HepG2 (cell line): Measurements from ENCODE around the gene PAEP. TPM values are rescaled to one million over a fixed set of nuclear protein-coding genes. Genes with fewer than 3 reads are reported as not detected.
A peak's percentile ranks its signal among the peaks of the same experiment; 100 is the strongest.

Source experiments
- ATAC-seq: fragments of 200-7000 bp; cut with Tn5 transposase; 3 replicates; pipeline ENCODE4 v1.9.1; 2020; ENCODE audit warnings: mild to moderate bottlenecking, moderate library complexity
- BruUV-seq: library from RNA; stranded (reverse); fragments of 400-500 nt; replicated peaks from 2 replicates; lab custom pipeline; 2021; lab: Mats Ljungman, UMichigan
- CTCF ChIA-PET: fragments of 300-600 bp; formaldehyde crosslinking; extraction: SDS; loops from one replicate; lab custom pipeline; 2021; ENCODE audit warnings: low total read pairs, inconsistent platforms, low intra/inter-chr PET ratio; lab: Yijun Ruan, JAX
- POLR2A ChIA-PET: fragments of 350-600 bp; sonication (Branson Sonifier 250); formaldehyde crosslinking; loops from one replicate; lab custom pipeline; 2020; ENCODE audit warnings: antibody characterized with exemption, inconsistent platforms; lab: Yijun Ruan, JAX
- DNase-seq: peaks from one replicate; pipeline ENCODE4 v3.0.0-alpha.2; 2015; ENCODE audit warnings: low spot score
- FAIRE-seq: peaks from 3 replicates; lab custom pipeline; 2011; peaks lifted over from hg19 to GRCh38; lab: Jason Lieb, UNC
- H2AFZ ChIP-seq: one replicate; pipeline ENCODE4 v1.6.1; 2011; ENCODE audit warnings: low read length, inconsistent platforms
- H3K27ac ChIP-seq: fragments of 300-600 bp; 3 replicates; pipeline ENCODE4 v1.8.0; 2011; ENCODE audit warnings: mixed run types, mild to moderate bottlenecking, mixed read lengths, low read length, inconsistent platforms; ENCODE audit not compliant: insufficient read depth; ENCODE audit errors: extremely low read length
- H3K27me3 ChIP-seq, 2 experiments: fragments of 200-600 bp in 1 of 2; 2 replicates in 1 of 2; 3 replicates in 1 of 2; pipeline versions ENCODE4 v1.6.0 to v1.8.0; 2011; ENCODE audit warnings: low read length in 2 of 2, mild to moderate bottlenecking in 2 of 2, moderate library complexity in 2 of 2, inconsistent platforms in 1 of 2; ENCODE audit not compliant: insufficient read depth in 2 of 2, control insufficient read depth in 1 of 2
- H3K36me3 ChIP-seq, 2 experiments: fragments of 200-600 bp in 1 of 2; replicated peaks in 1 of 2; 2 replicates in 1 of 2; 3 replicates in 1 of 2; pipeline versions ENCODE4 v1.5.1 to v1.8.0; 2011; ENCODE audit warnings: low read length in 2 of 2, inconsistent platforms in 1 of 2; ENCODE audit not compliant: insufficient read depth in 2 of 2, control insufficient read depth in 1 of 2
- H3K4me1 ChIP-seq: 2 replicates; pipeline ENCODE4 v1.5.1; 2012; ENCODE audit warnings: low read length, inconsistent platforms; ENCODE audit not compliant: insufficient read depth
- H3K4me2 ChIP-seq: 2 replicates; pipeline ENCODE4 v1.6.0; 2011; ENCODE audit warnings: low read depth, low read length, inconsistent platforms
- H3K4me3 ChIP-seq, 3 experiments: fragments of 200-600 bp in 1 of 3; sonication (generic), shearing (Covaris generic) in 1 of 3; replicated peaks in 1 of 3; 2 replicates each; pipeline ENCODE4 v1.5.1; 2011 to 2016; ENCODE audit warnings: low read length in 3 of 3, inconsistent platforms in 2 of 3, low read depth in 2 of 3, mild to moderate bottlenecking in 2 of 3, control low read depth in 1 of 3, mixed read lengths in 1 of 3; ENCODE audit not compliant: insufficient read depth in 1 of 3
- H3K79me2 ChIP-seq: one replicate; pipeline ENCODE4 v1.6.1; 2011; ENCODE audit warnings: low read length, inconsistent platforms; ENCODE audit not compliant: insufficient read depth
- H3K9ac ChIP-seq: 2 replicates; pipeline ENCODE4 v1.6.0; 2011; ENCODE audit warnings: mild to moderate bottlenecking, low read depth, low read length, inconsistent platforms; ENCODE audit not compliant: insufficient read depth
- H3K9me3 ChIP-seq: 2 replicates; pipeline ENCODE4 v1.5.1; 2012; ENCODE audit warnings: mild to moderate bottlenecking, low read length
- H4K20me1 ChIP-seq: 2 replicates; pipeline ENCODE4 v1.6.0; 2011; ENCODE audit warnings: inconsistent platforms, mild to moderate bottlenecking, low read length, moderate library complexity; ENCODE audit not compliant: insufficient read depth
- CREB1 ChIP-seq, 2 experiments: fragments of 450-650 bp in 1 of 2; IDR thresholded peaks; 2 replicates each; pipeline ENCODE4 v1.6.1; 2016 to 2017; ENCODE audit warnings: control low read depth in 1 of 2, mild to moderate bottlenecking in 1 of 2, missing compliant biosample characterization in 1 of 2, missing genetic modification characterization in 1 of 2
- ETV5 ChIP-seq: IDR thresholded peaks from 2 replicates; pipeline ENCODE4 v1.6.1; 2018; ENCODE audit warnings: missing biosample characterization, missing genetic modification reagents, inconsistent platforms, borderline replicate concordance
- HNF4G ChIP-seq, 2 experiments: sonication (generic) in 1 of 2; formaldehyde crosslinking in 1 of 2; IDR thresholded peaks; 2 replicates each; pipeline versions ENCODE4 v1.4.0 to v1.6.1; 2011 to 2020; ENCODE audit warnings: borderline replicate concordance in 2 of 2, low read depth in 2 of 2, mild to moderate bottlenecking in 2 of 2, low read length in 1 of 2, missing genetic modification reagents in 1 of 2, moderate library complexity in 1 of 2
- KDM5B ChIP-seq: sonication (generic); formaldehyde crosslinking; IDR thresholded peaks from 2 replicates; pipeline ENCODE4 v1.4.0; 2020; ENCODE audit warnings: missing genetic modification reagents, mild to moderate bottlenecking, borderline replicate concordance
- MNT ChIP-seq: fragments of 450-650 bp; IDR thresholded peaks from 2 replicates; pipeline ENCODE4 v1.6.1; 2016
- MYC ChIP-seq: sonication (generic); formaldehyde crosslinking; IDR thresholded peaks from 2 replicates; pipeline ENCODE4 v1.9.0; 2021; ENCODE audit warnings: missing genetic modification reagents, borderline replicate concordance
- NFATC3 ChIP-seq: sonication (generic); formaldehyde crosslinking; IDR thresholded peaks from 2 replicates; pipeline ENCODE4 v1.5.1; 2020; ENCODE audit warnings: mild to moderate bottlenecking, missing genetic modification reagents
- PPARG ChIP-seq: conservative IDR thresholded peaks from 2 replicates; pipeline ENCODE4 v1.6.1; 2016; ENCODE audit warnings: missing biosample characterization, missing genetic modification reagents
- SALL1 ChIP-seq: sonication (generic); formaldehyde crosslinking; IDR thresholded peaks from 2 replicates; pipeline ENCODE4 v1.8.0; 2022; ENCODE audit warnings: mild to moderate bottlenecking, missing genetic modification reagents
- ZBTB34 ChIP-seq: sonication (generic); formaldehyde crosslinking; IDR thresholded peaks from 2 replicates; pipeline ENCODE4 v1.8.0; 2022; ENCODE audit warnings: mild to moderate bottlenecking, missing genetic modification reagents
- ZBTB38 ChIP-seq: sonication (generic); formaldehyde crosslinking; IDR thresholded peaks from 2 replicates; pipeline ENCODE4 v1.5.1; 2020; ENCODE audit warnings: mild to moderate bottlenecking, missing genetic modification reagents
- ZBTB46 ChIP-seq: sonication (generic); formaldehyde crosslinking; IDR thresholded peaks from 2 replicates; pipeline ENCODE4 v1.4.0; 2020; ENCODE audit warnings: mild to moderate bottlenecking, missing genetic modification reagents, borderline replicate concordance
- ZBTB7B ChIP-seq: sonication (generic); formaldehyde crosslinking; IDR thresholded peaks from 2 replicates; pipeline ENCODE4 v1.4.0; 2020; ENCODE audit warnings: missing genetic modification reagents
- ZNF124 ChIP-seq: sonication (generic); formaldehyde crosslinking; IDR thresholded peaks from 2 replicates; pipeline ENCODE4 v1.4.0; 2020; ENCODE audit warnings: missing genetic modification reagents
- ZNF256 ChIP-seq: sonication (generic); formaldehyde crosslinking; conservative IDR thresholded peaks from 2 replicates; pipeline ENCODE4 v1.4.0; 2020; ENCODE audit warnings: missing genetic modification reagents
- ZNF501 ChIP-seq: sonication (generic); formaldehyde crosslinking; IDR thresholded peaks from 2 replicates; pipeline ENCODE4 v1.5.1; 2020; ENCODE audit warnings: mild to moderate bottlenecking, moderate library complexity, missing genetic modification reagents
- ZNF878 ChIP-seq: sonication (generic); formaldehyde crosslinking; IDR thresholded peaks from 2 replicates; pipeline ENCODE4 v1.8.1; 2023; ENCODE audit warnings: mild to moderate bottlenecking, missing genetic modification reagents, moderate library complexity
- WGBS: methylation state at CpG from one replicate; pipeline ENCODE4 v1.1.6; 2017; ENCODE audit warnings: low lambda C conversion rate; 5-methylcytosine and 5-hydroxymethylcytosine counted together
- in situ Hi-C: cut with HindIII; loops from 2 replicates; pipeline ENCODE4 v1.10.0; 2017; ENCODE audit warnings: low pct_unique_long_range_greater_than_20kb; ENCODE audit not compliant: extremely low pct_ligation_motif_present
- intact Hi-C: fragments of 100-400 bp; cut with micrococcal nuclease; formaldehyde crosslinking; loops from one replicate; pipeline ENCODE4 v1.10.0; 2022; ENCODE audit not compliant: unreplicated experiment
- polyA plus RNA-seq, 8 experiments: library from polyadenylated mRNA; depleted of rRNA in 3 of 8; stranded (reverse) in 7 of 8; unstranded in 1 of 8; fragments of >200 nt; fragmentation: Illumina TruSeq in 4 of 8; extraction: Trizol in 4 of 8; gene quantifications; 2 replicates each; pipeline versions ENCODE4 v1.2.1 to v1.2.3, GENCODE V29; 2011 to 2016; ENCODE audit warnings: low read depth in 4 of 8, missing spikeins in 1 of 8, mixed read lengths in 1 of 8; ENCODE audit not compliant: insufficient read depth in 1 of 8
- total RNA-seq, 5 experiments: library from RNA; depleted of rRNA; stranded (reverse); fragments of >200 nt; fragmentation: Illumina TruSeq; extraction: Trizol; gene quantifications; 2 replicates each; pipeline ENCODE4 v1.2.3, GENCODE V29; 2016; ENCODE audit warnings: low read depth in 1 of 5

The PAEP gene
- total and polyA plus RNA-seq, 2 of the 13 experiments (the other 11 are each of a cell fraction or from before 2014, with no cell fraction given), result 0.75 to 10.8 TPM

GRCh38 chr9:135519179-135519971 lies 42.2 kb upstream of the PAEP start (continued):
- TF ChIP-seq MNT, result peak; percentile 83
- TF ChIP-seq, all 625 proteins: peak for 2

- DNase-seq (no peak), FAIRE-seq (no peak), ATAC-seq (no peak)
- no TSS peak for BruUV-seq
- ChIA-PET CTCF (no interaction called here), POLR2A (no interaction called here)
- Histone ChIP-seq H3K27ac (no peak within 1 kb of the TSS), H3K9ac (no peak within 1 kb of the TSS), H3K4me2 (no peak within 1 kb of the TSS), H3K4me3 (no peak within 1 kb of the TSS), H3K4me1 (peaks cover 9% of the 10 kb centered on the region), H2AFZ (no peak within 1 kb of the TSS), H4K20me1 (no peaks in the 10 kb centered on the region), H3K79me2 (no peaks in the 10 kb centered on the region), H3K36me3 (no peaks in the 10 kb centered on the region), H3K9me3 (no peaks in the 10 kb centered on the region), H3K27me3 (peaks cover 8 to 57% of the 10 kb centered on the region in 2 experiments)
- no peak for TF ChIP-seq ZNF124 (CRISPR knock-in tag)
- no peak for TF ChIP-seq ETV5 (CRISPR knock-in tag)
- TF ChIP-seq HNF4G (IDR thresholded peaks at IDR 0.05; ENCODE audit: borderline replicate concordance, low read depth, low read length), result no peak
- TF ChIP-seq HNF4G (CRISPR knock-in tag; IDR thresholded peaks at IDR 0.05; ENCODE audit: borderline replicate concordance, low read depth), result no peak
- TF ChIP-seq CREB1 (IDR thresholded peaks at IDR 0.05), result no peak
- TF ChIP-seq CREB1 (CRISPR knock-in tag; IDR thresholded peaks at IDR 0.05), result no peak
- no peak for TF ChIP-seq ZBTB46
- no peak for TF ChIP-seq NFATC3 (CRISPR knock-in tag)
- TF ChIP-seq MYC (CRISPR knock-in tag), result no peak
- no peak for TF ChIP-seq SALL1 (CRISPR knock-in tag)
- no peak for TF ChIP-seq ZNF256 (CRISPR knock-in tag)
- no peak for TF ChIP-seq PPARG (CRISPR knock-in tag)
- no peak for TF ChIP-seq ZBTB7B (CRISPR knock-in tag)
- no peak for TF ChIP-seq KDM5B (CRISPR knock-in tag)
- no peak for TF ChIP-seq ZNF501
- TF ChIP-seq ZNF878 (CRISPR knock-in tag), result no peak
- TF ChIP-seq ZBTB34 (CRISPR knock-in tag), result no peak
- no peak for TF ChIP-seq ZBTB38 (CRISPR knock-in tag)
- in situ Hi-C loops, result no loop called here
- intact Hi-C loops, result no loop called here
- 11% methylated on average over 8 of the region's 18 CpGs for WGBS
Observed at GRCh38 chr9:135520916-135521607, 40.5 kb upstream of the PAEP start, which contains the start of gene LCN1. LCN1 (plus strand) TSS chr9:135521440; CDS start chr9:135521498, 58 bp downstream.
